Duodenal mucosa (tissue), 2 donors: ENCODE data around the gene XYLB.

Experiments used
- H3K27ac ChIP-seq: one replicate; pipeline ENCODE4 v1.7.0; 2013; ENCODE audit warnings: low read depth, low read length
- H3K27me3 ChIP-seq, 2 donors: one replicate each; pipeline ENCODE4 v1.7.0; 2013; ENCODE audit warnings: low read length in 2 of 2, control low read depth in 1 of 2; ENCODE audit not compliant: insufficient read depth in 2 of 2, control insufficient read depth in 1 of 2
- H3K36me3 ChIP-seq, 2 donors: one replicate each; pipeline ENCODE4 v1.7.0; 2013; ENCODE audit warnings: low read length in 2 of 2, control low read depth in 1 of 2; ENCODE audit not compliant: insufficient read depth in 2 of 2, control insufficient read depth in 1 of 2
- H3K4me1 ChIP-seq, 2 donors: one replicate each; pipeline ENCODE4 v1.7.0; 2013; ENCODE audit warnings: low read length in 2 of 2, control low read depth in 1 of 2; ENCODE audit not compliant: insufficient read depth in 2 of 2, control insufficient read depth in 1 of 2
- H3K4me3 ChIP-seq, 2 donors: one replicate each; pipeline ENCODE4 v1.7.0; 2013; ENCODE audit warnings: low read length in 2 of 2, low read depth in 1 of 2
- H3K9ac ChIP-seq, 2 donors: one replicate each; pipeline ENCODE4 v1.7.0; 2013; ENCODE audit warnings: low read length in 2 of 2, low read depth in 1 of 2
- H3K9me3 ChIP-seq, 2 donors: one replicate each; pipeline ENCODE4 v1.7.0; 2013; ENCODE audit warnings: low read length in 2 of 2, control low read depth in 1 of 2; ENCODE audit not compliant: control insufficient read depth in 1 of 2

Gene XYLB

DNA sequence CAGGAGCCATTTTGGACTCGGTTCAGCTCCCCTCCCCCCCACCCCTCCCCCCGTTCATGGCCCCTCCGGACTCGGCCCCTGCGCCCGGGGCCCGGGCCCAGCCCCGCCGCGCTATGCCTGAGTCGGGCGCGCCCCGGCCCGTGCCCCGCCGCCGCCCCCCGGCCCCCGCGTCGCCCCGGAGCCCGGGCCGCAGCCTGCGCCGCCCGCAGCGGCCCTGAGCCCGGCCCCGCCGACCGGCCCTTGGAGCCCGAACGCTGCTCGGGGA lies 107.3 kb downstream of the XYLB start:
- Histone ChIP-seq H3K4me1 (peaks cover 19 to 35% of the 10 kb centered on the region in 2 donors), H3K9ac (peak overlapping the region; percentile 67 to 89), H3K27ac (peak overlapping the region; percentile 73), H3K9me3 (no peaks in the 10 kb centered on the region), H3K36me3 (no peaks in the 10 kb centered on the region), H3K4me3 (peak overlapping the region in 1 of 2 donors; percentile 88), H3K27me3 (no peaks in the 10 kb centered on the region)

DNA sequence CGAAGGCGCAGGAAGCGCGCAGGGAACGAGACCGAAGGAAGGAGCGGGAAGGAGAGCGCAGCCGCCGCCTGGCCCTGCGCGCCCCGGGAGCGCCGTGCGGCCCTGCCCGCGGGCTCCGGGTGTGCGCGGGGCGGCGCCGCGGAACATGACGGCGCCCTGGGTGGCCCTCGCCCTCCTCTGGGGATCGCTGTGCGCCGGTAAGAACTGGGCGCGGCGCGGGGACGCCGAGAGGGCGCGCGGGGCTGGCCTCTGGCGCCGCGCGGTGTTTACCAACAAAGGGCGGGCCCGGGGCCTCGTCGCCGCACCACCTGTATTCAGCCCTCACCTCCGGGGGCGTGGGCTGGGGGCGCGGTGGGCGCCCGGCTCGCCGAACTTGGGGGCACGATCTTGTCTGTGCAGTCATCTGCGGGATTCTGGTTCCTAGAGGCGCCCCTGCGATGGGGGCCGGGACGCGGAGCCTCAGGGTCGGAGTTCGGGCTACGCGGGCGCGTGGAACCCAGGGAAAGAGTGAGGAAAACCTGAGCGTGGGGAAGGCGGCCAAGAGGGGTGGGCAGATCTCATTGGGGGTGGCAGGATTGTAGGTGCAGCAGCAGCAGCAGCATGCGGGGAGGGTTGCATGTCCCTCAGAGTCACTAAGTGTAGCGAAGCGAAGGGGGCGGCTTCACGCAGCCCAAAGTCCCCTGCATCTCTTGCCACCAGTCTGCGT lies 107.7 kb downstream of the XYLB start:
- peaks cover 24 to 40% of the 10 kb centered on the region in 2 donors for H3K4me1 ChIP-seq
- no peaks in the 10 kb centered on the region for H3K27me3 ChIP-seq
- H3K9ac ChIP-seq = peak overlapping the region; percentile 67 to 89
- peak overlapping the region; percentile 78 to 88 for H3K4me3 ChIP-seq
- no peaks in the 10 kb centered on the region for H3K36me3 ChIP-seq
- H3K9me3 ChIP-seq = no peaks in the 10 kb centered on the region
- H3K27ac ChIP-seq = peak overlapping the region; percentile 73

DNA sequence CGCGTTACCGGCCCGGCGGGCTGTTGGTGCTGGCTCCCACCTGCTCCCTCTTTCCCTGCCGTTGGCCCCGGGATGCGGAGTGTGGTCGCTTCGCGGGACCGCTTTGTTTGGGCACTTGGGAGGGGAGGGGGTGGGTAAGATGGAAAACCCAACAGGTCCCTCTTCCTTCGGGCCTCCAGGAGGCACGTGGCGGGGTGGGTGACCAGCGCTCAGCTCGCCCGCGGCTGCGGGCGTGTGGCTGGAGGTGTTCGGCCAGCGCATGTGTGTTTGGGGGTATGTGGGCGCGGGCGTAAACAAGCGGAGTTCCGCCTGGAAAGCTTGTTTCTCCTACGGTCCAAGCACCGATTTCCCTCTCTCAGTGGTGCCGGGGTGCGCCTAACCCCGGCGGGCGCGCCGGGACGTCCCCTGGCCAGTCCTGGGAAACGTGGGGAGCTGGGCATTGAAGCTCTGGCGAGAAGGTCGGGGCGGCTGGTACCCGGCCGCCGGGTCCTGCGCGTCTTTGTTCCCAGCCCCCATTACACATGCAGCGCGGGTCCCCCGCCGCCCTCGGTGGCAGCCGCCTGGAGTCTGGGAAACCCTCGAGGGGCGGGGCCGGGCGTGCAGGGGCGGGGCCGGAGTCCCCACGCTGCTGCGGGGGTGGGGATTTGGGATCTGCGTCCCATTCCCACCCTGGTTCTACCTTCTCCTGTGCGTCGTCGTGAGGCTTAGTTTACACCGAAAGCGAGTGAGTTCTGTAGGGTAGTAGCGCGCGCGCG lies 108.5 kb downstream of the XYLB start:
- no peaks in the 10 kb centered on the region for H3K27me3 ChIP-seq

DNA sequence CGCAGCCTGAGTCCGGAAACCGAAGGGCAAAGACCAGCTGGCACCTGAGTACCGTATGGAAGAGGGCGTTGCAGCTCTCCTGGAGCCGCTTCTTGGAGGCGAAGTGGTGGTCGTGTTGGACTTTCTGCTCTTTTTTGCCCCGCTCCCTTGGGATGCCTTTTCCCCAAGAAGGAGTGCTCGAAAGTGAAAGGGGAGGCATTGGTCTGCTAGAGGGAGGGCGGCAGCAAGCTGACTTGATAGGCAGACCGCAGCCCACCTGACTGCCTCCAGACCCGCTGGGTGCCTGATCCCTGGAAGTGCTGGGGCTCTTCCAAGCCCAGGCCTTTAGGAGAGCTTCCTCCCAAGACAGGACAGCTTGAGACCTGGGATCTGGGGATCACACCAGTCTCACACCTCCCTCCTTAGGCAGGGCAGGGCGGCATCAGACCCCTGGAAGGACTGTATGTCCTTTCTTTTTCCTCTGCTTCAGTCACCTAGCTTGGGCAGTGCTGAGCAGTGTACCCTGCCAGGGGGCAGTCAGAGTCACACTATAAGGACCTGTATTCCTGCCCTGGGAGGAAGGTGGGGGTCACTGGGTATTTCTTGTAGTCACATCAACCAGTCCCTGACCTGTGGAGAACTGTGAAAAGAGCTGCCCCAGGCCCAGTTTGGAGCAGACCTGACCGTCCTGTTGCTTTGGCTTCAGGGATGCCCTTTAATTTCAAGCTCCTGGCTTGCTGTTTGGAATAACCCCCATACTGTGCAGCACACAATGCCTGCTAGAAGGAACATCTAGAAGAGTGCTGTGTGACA lies 109.2 kb downstream of the XYLB start:
- peaks cover 31 to 51% of the 10 kb centered on the region in 2 donors for H3K4me1 ChIP-seq
- no peaks in the 10 kb centered on the region for H3K27me3 ChIP-seq
- H3K9me3 ChIP-seq = no peaks in the 10 kb centered on the region
- H3K9ac ChIP-seq = peak overlapping the region; percentile 67 to 75
- H3K27ac ChIP-seq = peak overlapping the region; percentile 73
- peak overlapping the region; percentile 78 to 88 for H3K4me3 ChIP-seq
- H3K36me3 ChIP-seq = no peaks in the 10 kb centered on the region

More for the DNA sequence above, 108.5 kb downstream of the XYLB start:
- Histone ChIP-seq H3K9ac (peak overlapping the region; percentile 67 to 89), H3K9me3 (no peaks in the 10 kb centered on the region), H3K36me3 (no peaks in the 10 kb centered on the region), H3K4me1 (peaks cover 27 to 45% of the 10 kb centered on the region in 2 donors), H3K27ac (peak overlapping the region; percentile 73), H3K4me3 (peak overlapping the region; percentile 78 to 88)

DNA sequence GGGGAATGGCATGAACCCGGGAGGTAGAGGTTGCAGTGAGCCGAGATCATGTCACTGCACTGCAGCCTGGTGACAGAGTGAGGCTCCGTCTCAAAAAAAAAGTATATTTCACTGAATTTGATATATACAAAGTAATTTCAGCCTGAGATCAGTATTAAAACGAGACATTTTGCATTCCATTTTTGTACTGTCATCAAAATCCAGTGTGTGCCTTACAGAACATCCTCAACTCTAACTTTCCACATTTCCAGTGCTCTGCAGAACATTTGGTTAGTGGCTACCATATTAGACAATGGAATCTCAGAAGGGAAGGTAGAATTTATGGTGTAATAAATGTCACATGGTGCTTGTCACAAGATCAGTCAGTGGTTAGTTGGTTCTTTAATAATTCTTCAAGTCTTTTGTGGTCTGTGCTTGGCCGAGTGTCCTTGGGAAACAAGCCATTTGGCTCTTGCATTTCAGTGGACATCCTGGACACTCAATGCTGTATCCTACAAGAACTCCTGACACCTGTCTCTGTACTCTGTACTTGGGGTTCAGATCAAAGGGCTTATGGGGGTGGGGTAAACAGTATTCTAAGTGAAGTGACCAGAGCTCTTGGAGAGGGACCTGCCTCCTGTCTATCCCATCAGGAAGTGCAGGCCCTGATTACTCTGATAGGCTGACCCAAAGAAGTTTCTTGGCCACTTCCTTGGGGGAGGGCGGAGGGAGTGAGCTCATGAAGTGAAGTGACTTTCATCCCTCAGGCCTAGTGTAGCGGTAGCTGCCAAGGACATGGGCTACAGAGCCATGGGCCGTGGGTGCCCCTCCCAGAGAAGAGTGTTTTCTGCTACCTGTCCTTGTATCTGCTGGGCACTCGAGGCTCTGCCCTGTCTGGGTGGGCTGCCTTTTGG lies 110.8 kb downstream of the XYLB start:
- peaks cover 31 to 55% of the 10 kb centered on the region in 2 donors for H3K4me1 ChIP-seq
- H3K4me3 ChIP-seq = no peak overlapping the region
- H3K9ac ChIP-seq = no peak overlapping the region
- no peak overlapping the region for H3K27ac ChIP-seq
- no peaks in the 10 kb centered on the region for H3K27me3 ChIP-seq
- no peaks in the 10 kb centered on the region for H3K9me3 ChIP-seq
- H3K36me3 ChIP-seq = no peaks in the 10 kb centered on the region

DNA sequence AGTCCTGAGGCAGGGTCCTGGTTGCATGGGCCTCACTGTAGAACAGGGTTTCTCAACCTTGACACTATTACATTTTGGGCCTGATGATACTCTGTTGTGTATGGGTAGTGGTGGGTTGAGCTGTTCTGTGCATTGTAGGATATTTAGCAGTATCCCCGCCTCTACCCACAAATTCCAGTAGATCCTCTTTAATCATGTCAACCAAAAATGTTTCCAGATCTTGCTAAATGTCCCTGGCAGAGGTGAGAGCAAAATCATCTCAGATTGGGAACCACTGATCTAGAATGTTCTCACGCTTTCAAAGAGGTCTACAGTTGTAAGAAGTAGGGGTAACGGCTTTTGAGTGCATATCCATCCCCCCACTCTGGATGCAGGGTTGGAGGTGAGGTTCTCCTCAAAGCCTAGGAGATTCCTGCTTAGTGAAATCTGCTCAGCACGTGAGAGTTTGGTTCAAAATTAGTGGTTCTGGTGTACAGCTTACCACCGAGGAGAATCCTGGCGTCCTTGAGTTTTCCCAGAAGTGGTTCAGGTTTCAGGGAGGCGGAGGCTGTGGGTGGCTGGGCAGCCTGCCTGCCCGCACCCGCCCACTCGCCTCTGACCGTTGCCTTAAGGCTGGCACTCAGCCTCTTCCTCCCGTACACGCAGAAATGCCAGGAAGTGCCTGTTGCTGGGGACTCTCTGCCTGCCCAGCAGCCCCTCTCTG lies 112.4 kb downstream of the XYLB start:
- peaks cover 31 to 49% of the 10 kb centered on the region in 2 donors for H3K4me1 ChIP-seq
- no peaks in the 10 kb centered on the region for H3K27me3 ChIP-seq
- H3K27ac ChIP-seq = no peak overlapping the region
- H3K4me3 ChIP-seq = peak overlapping the region; percentile 19 to 44
- H3K9ac ChIP-seq = peak overlapping the region; percentile 6 to 45
- no peaks in the 10 kb centered on the region for H3K9me3 ChIP-seq
- no peaks in the 10 kb centered on the region for H3K36me3 ChIP-seq

DNA sequence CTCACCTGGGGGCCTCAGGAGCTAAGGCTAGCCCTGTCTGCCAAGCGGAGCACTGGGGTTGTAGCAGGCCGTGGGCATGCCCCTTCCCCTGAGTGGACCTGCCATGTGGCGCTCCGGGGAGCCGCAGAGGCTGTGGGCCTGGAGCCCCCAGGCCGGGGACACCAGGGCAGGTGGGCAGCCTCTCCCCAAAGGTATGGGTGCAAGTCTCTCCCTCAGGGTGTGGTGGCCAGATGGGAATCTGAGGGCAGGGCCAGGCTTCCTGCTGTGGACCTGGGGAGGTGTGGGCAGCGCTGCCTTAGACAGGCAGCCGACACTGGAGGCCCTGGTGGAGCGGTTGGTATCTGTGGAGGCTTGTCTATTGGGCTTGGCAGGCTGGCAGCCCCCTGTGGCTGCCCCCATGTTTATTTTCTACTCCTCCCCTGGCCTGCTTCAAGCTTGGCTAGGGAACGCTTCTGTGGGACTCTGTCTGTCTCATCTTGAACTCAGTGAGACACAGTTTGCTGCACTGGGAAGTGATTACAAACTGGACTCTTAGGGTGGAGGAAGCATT lies 113.0 kb downstream of the XYLB start:
- Histone ChIP-seq H3K9me3 (no peaks in the 10 kb centered on the region), H3K9ac (peak overlapping the region; percentile 6 to 45), H3K27ac (no peak overlapping the region), H3K4me1 (peaks cover 31 to 48% of the 10 kb centered on the region in 2 donors), H3K27me3 (no peaks in the 10 kb centered on the region), H3K4me3 (peak overlapping the region; percentile 19 to 44), H3K36me3 (no peaks in the 10 kb centered on the region)

DNA sequence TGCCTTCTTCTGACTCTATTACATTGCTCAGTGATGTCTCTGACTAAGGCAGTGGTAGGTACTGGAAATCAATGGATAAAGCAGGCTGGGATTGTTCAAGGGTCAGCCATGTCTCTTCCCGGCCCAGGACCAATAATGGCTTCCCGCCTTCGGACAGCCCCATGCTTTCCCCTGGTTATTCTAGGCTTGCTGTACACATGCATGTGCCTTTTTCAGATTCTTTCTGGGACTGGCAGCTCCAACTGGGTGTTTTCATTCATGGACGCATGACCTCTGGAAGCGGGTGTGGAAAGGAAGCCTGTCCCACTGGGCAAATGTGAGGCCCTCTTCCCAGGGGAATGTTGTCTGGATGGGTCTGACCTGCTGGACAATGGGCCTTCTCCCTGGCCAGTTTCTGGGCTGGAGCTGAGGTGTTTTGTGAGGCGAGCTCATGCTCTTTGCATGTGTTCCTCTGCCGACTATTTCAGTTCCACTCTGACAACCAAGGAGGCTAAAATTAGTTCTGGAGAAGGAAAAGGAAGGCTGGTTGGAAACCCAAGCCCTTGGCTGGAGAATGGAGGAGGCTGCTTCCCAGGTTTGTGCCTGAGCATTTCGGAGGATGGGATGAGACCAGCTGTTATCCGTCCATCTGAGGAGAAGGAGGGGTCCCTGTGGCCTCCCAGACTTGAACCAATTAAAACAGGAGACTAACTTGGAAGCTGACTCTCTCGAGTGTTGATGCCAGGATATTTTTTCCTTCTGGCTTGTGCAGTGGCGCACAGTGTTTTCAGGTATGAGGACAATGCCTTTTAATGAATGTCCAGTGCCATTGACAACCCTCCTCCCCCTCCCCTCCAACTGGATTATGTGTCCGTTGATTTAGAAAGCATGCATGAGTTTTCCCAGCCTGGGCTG lies 114.0 kb downstream of the XYLB start:
- peak overlapping the region in 1 of 2 donors; percentile 23 for H3K4me3 ChIP-seq
- no peak overlapping the region for H3K27ac ChIP-seq
- H3K9me3 ChIP-seq = no peaks in the 10 kb centered on the region
- H3K4me1 ChIP-seq = peaks cover 31 to 40% of the 10 kb centered on the region in 2 donors
- no peaks in the 10 kb centered on the region for H3K36me3 ChIP-seq
- no peak overlapping the region for H3K9ac ChIP-seq
- no peaks in the 10 kb centered on the region for H3K27me3 ChIP-seq
